Hematopoietic multipotent progenitor cell treated with erythropoietin and hydrocortisone succinate and interleukin-3 and kit ligand, for 15 days (in vitro differentiated cells): ENCODE results near the gene ATRAID.
"Not testable (repeated sequence)": the region's sequence is repeated elsewhere in the genome, so short reads cannot be mapped to it uniquely, and the experiment has no call there.

Source experiments
- DNase-seq: peaks from one replicate; pipeline ENCODE4 v3.0.0-alpha.2; 2015; ENCODE audit warnings: low spot score

The ATRAID gene

GRCh38 chr2:27211943-27212625 is at the start of gene ATRAID, which contains the start of gene SLC5A6:
ATRAID (plus strand) TSS chr2:27212041; CDS start chr2:27212369, 328 bp downstream.
SLC5A6 (minus strand) TSS chr2:27212268; CDS start chr2:27207650, 4,618 bp downstream.
- DNase-seq, result peak; percentile 86

- no peak for DNase-seq
These were observed 49.4 kb upstream of the ATRAID start for GRCh38 chr2:27162151-27163121.

GRCh38 chr2:27164960-27165763 is 46.7 kb upstream of the ATRAID start:
- no peak for DNase-seq

GRCh38 chr2:27170581-27171337 is 41.1 kb upstream of the ATRAID start:
- DNase-seq, result no peak

- DNase-seq, result no peak
These were observed 40.4 kb upstream of the ATRAID start for GRCh38 chr2:27171351-27171848.

- DNase-seq, result no peak
These were observed 37.2 kb upstream of the ATRAID start for GRCh38 chr2:27174638-27175037.

GRCh38 chr2:27175330-27175729 is 36.5 kb upstream of the ATRAID start:
- no peak for DNase-seq

- DNase-seq, result not testable (repeated sequence)
These were observed 36.1 kb upstream of the ATRAID start for GRCh38 chr2:27175781-27176180.

GRCh38 chr2:27177441-27178351 is 34.1 kb upstream of the ATRAID start:
- no peak for DNase-seq

GRCh38 chr2:27178469-27178868 is 33.4 kb upstream of the ATRAID start:
- no peak for DNase-seq

- DNase-seq, result no peak
These were observed 32.4 kb upstream of the ATRAID start for GRCh38 chr2:27179344-27180000.

- DNase-seq, result no peak
These were observed 29.5 kb upstream of the ATRAID start for GRCh38 chr2:27182346-27182745.

GRCh38 chr2:27184115-27184514 is 27.7 kb upstream of the ATRAID start:
- no peak for DNase-seq

GRCh38 chr2:27185331-27186026 is 26.4 kb upstream of the ATRAID start:
- DNase-seq, result no peak

- DNase-seq, result no peak
These were observed 25.1 kb upstream of the ATRAID start for GRCh38 chr2:27186613-27187345.

GRCh38 chr2:27189989-27190388 is 21.9 kb upstream of the ATRAID start:
- no peak for DNase-seq

- DNase-seq, result peak; percentile 34
These were observed 20.6 kb upstream of the ATRAID start for GRCh38 chr2:27191070-27191829.
